Keratinocyte (primary cell): ENCODE data around the gene CACNA1H.
"Not testable (repeated sequence)": the region's sequence is repeated elsewhere in the genome, so short reads cannot be mapped to it uniquely, and the experiment has no call there.

ENCODE experiments used
- EZH2 ChIP-seq: IDR thresholded peaks from one replicate; pipeline ENCODE4 v1.6.1; 2012; ENCODE audit warnings: inconsistent platforms, mild to moderate bottlenecking, low read length, moderate library complexity
- TF ChIP-seq, protein P1 (sequence below), 3 experiments: IDR thresholded peaks in 1 of 3; conservative IDR thresholded peaks in 1 of 3; optimal IDR thresholded peaks in 1 of 3; 2 replicates in 2 of 3; 3 replicates in 1 of 3; pipeline versions ENCODE3 to v1.5.1; 2011; ENCODE audit warnings: low read length in 3 of 3, mild to moderate bottlenecking in 3 of 3, moderate library complexity in 2 of 3, control low read depth in 1 of 3, inconsistent platforms in 1 of 3; ENCODE audit not compliant: insufficient read depth in 2 of 3; ENCODE audit errors: extremely low read depth in 1 of 3

DNA sequence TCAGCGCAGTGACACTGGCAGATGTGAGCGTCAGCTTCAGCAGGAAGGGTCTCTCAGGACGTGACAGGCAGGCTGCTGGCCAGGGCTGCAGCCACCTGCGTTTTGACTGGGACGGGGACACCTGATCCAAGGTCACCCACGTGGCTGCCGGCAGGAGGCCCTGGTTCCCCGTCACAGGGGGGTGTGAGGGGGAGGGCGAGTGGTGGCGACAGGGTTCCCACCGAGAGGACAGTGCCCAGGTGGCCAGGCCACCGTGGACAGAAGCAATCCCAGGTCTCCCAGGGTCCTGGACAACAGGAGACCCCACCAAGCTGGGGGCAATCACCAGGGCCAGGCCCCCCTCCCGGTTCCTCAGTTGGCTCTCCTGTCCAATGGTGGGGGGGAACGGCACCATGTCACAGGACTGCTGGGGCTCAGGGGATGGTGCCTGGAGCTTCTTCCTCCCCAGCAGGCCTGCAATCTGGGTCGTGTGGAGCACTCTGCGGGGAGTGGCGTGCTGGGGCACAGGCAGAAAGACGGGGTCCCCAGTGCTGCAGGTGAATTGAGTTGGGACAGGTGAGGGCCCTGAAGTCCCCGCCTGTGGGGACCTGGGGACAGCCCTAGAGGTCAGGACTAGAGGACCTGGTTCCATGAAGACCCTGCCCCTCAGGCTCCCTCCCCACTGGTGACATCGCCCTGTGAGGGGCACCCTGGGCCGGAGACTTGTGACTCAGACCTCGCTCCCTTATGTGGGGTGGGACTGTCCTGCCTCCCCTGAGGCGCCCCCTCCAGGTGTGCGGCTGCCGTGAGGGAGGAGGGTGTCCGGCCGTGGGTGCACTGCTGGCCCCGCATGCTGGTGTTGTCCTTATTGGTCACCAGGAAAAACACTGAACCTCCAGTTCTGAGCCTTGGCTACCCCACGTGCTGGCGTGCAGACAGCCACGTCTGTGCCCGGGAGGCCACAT, 91.3 kb downstream of the CACNA1H start:
- TF ChIP-seq, protein P1, sequence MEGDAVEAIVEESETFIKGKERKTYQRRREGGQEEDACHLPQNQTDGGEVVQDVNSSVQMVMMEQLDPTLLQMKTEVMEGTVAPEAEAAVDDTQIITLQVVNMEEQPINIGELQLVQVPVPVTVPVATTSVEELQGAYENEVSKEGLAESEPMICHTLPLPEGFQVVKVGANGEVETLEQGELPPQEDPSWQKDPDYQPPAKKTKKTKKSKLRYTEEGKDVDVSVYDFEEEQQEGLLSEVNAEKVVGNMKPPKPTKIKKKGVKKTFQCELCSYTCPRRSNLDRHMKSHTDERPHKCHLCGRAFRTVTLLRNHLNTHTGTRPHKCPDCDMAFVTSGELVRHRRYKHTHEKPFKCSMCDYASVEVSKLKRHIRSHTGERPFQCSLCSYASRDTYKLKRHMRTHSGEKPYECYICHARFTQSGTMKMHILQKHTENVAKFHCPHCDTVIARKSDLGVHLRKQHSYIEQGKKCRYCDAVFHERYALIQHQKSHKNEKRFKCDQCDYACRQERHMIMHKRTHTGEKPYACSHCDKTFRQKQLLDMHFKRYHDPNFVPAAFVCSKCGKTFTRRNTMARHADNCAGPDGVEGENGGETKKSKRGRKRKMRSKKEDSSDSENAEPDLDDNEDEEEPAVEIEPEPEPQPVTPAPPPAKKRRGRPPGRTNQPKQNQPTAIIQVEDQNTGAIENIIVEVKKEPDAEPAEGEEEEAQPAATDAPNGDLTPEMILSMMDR (optimal IDR thresholded peaks at IDR 0.05 in 1 of 3, IDR thresholded peaks at IDR 0.05 in 1 of 3, conservative IDR thresholded peaks at IDR 0.05 in 1 of 3; ENCODE audit: extremely low read depth in 1 of 3, insufficient read depth in 2 of 3, low read length in 3 of 3), result not testable (repeated sequence)
- TF ChIP-seq EZH2, result not testable (repeated sequence)
